WTC11 (cell line): ENCODE measurements around the gene LYL1. TPM values are rescaled to one million over a fixed set of nuclear protein-coding genes. Genes with fewer than 3 reads are reported as not detected.
A peak's percentile ranks its signal among the peaks of the same experiment; 100 is the strongest.

Experiments
- ATAC-seq: fragments of 200-7000 bp; cut with Tn5 transposase; 2 replicates; pipeline ENCODE4 v1.10.0; 2021; ENCODE audit warnings: mild to moderate bottlenecking, moderate library complexity
- CTCF ChIA-PET: fragments of 300-600 bp; sonication (Branson Sonifier 250); formaldehyde crosslinking; loops from one replicate; lab custom pipeline; 2021; ENCODE audit warnings: antibody characterized with exemption; lab: Charles Lee
- POLR2A ChIA-PET: fragments of 350-600 bp; sonication (Branson Sonifier 250); formaldehyde crosslinking; loops from one replicate; lab custom pipeline; 2021; ENCODE audit warnings: antibody characterized with exemption; lab: Charles Lee
- DNase-seq: peaks from one replicate; pipeline ENCODE4 v3.0.0; 2021; ENCODE audit warnings: low spot score
- H3K27ac Mint-ChIP-seq: 2 replicates; pipeline ENCODE4 v1.8.0; 2021; ENCODE audit warnings: mixed read lengths
- H3K27me3 Mint-ChIP-seq: 2 replicates; pipeline ENCODE4 v1.8.0; 2021; ENCODE audit warnings: low read depth, mild to moderate bottlenecking, moderate library complexity, mixed read lengths
- H3K36me3 Mint-ChIP-seq: 2 replicates; pipeline ENCODE4 v1.8.0; 2021; ENCODE audit warnings: mixed read lengths
- H3K4me1 Mint-ChIP-seq: 2 replicates; pipeline ENCODE4 v1.8.0; 2022; ENCODE audit warnings: mixed read lengths
- H3K4me3 Mint-ChIP-seq: 2 replicates; pipeline ENCODE4 v1.8.0; 2021; ENCODE audit warnings: mild to moderate bottlenecking, moderate library complexity, mixed read lengths
- H3K9me3 Mint-ChIP-seq: 2 replicates; pipeline ENCODE4 v1.8.0; 2021; ENCODE audit warnings: mixed read lengths
- ATF1 ChIP-seq: sonication (generic); formaldehyde crosslinking; IDR thresholded peaks from 2 replicates; pipeline ENCODE4 v1.8.1; 2023; ENCODE audit warnings: mild to moderate bottlenecking, moderate library complexity, missing genetic modification reagents
- CREB1 ChIP-seq: sonication (generic); formaldehyde crosslinking; IDR thresholded peaks from 2 replicates; pipeline ENCODE4 v1.8.0; 2023; ENCODE audit warnings: mild to moderate bottlenecking, missing genetic modification reagents
- EMX1 ChIP-seq: fragments of 250-450 bp; sonication (Bioruptor Pico); IDR thresholded peaks from 2 replicates; pipeline ENCODE4 v1.8.0; 2021; ENCODE audit warnings: mild to moderate bottlenecking
- GABPB1 ChIP-seq: sonication (generic); formaldehyde crosslinking; IDR thresholded peaks from 2 replicates; pipeline ENCODE4 v1.8.1; 2023; ENCODE audit warnings: mild to moderate bottlenecking, missing genetic modification reagents
- HMGA2 ChIP-seq: fragments of 250-450 bp; sonication (Bioruptor Pico); IDR thresholded peaks from 2 replicates; pipeline ENCODE4 v1.4.0; 2021; ENCODE audit warnings: mild to moderate bottlenecking, moderate library complexity
- NFYB ChIP-seq: sonication (generic); formaldehyde crosslinking; conservative IDR thresholded peaks from 2 replicates; pipeline ENCODE4 v1.8.0; 2022; ENCODE audit warnings: low read depth, missing genetic modification reagents
- TEAD1 ChIP-seq: sonication (generic); formaldehyde crosslinking; IDR thresholded peaks from 2 replicates; pipeline ENCODE4 v1.8.0; 2022; ENCODE audit warnings: mild to moderate bottlenecking, missing genetic modification reagents
- ZBTB21 ChIP-seq: sonication (generic); formaldehyde crosslinking; IDR thresholded peaks from 2 replicates; pipeline ENCODE4 v1.8.1; 2023; ENCODE audit warnings: mild to moderate bottlenecking, missing genetic modification reagents, borderline replicate concordance
- ZNF219 ChIP-seq: sonication (generic); formaldehyde crosslinking; IDR thresholded peaks from 2 replicates; pipeline ENCODE4 v1.8.0; 2023; ENCODE audit warnings: missing genetic modification reagents, mild to moderate bottlenecking, borderline replicate concordance
- ZNF396 ChIP-seq: fragments of 250-450 bp; sonication (Bioruptor Pico); IDR thresholded peaks from 2 replicates; pipeline ENCODE4 v1.8.0; 2021; ENCODE audit warnings: mild to moderate bottlenecking, moderate library complexity, borderline replicate concordance
- total RNA-seq: library from RNA; stranded (reverse); gene quantifications from 3 replicates; pipeline ENCODE4 v1.2.3, GENCODE V29; 2021
- TF ChIP-seq, protein P1 (sequence below): sonication (generic); formaldehyde crosslinking; IDR thresholded peaks from 2 replicates; pipeline ENCODE4 v1.8.1; 2023; ENCODE audit warnings: mild to moderate bottlenecking, moderate library complexity, missing genetic modification reagents
- TF ChIP-seq, protein P2 (sequence below): fragments of 250-450 bp; sonication (Bioruptor Pico); IDR thresholded peaks from 2 replicates; pipeline ENCODE4 v1.9.0; 2021; ENCODE audit warnings: mild to moderate bottlenecking
- TF ChIP-seq, protein P3 (sequence below): sonication (generic); formaldehyde crosslinking; conservative IDR thresholded peaks from 2 replicates; pipeline ENCODE4 v1.8.1; 2022; ENCODE audit warnings: mild to moderate bottlenecking, missing genetic modification reagents
- TF ChIP-seq, protein P4 (sequence below): sonication (generic); formaldehyde crosslinking; IDR thresholded peaks from 2 replicates; pipeline ENCODE4 v1.8.1; 2023; ENCODE audit warnings: mild to moderate bottlenecking, missing genetic modification reagents, moderate library complexity
- TF ChIP-seq, protein P5 (sequence below): sonication (generic); formaldehyde crosslinking; IDR thresholded peaks from 2 replicates; pipeline ENCODE4 v1.8.0; 2023; ENCODE audit warnings: missing genetic modification reagents, mild to moderate bottlenecking, borderline replicate concordance

The LYL1 gene
- total RNA-seq, 1 experiment from 2014 or later, result 1.2 TPM

DNA sequence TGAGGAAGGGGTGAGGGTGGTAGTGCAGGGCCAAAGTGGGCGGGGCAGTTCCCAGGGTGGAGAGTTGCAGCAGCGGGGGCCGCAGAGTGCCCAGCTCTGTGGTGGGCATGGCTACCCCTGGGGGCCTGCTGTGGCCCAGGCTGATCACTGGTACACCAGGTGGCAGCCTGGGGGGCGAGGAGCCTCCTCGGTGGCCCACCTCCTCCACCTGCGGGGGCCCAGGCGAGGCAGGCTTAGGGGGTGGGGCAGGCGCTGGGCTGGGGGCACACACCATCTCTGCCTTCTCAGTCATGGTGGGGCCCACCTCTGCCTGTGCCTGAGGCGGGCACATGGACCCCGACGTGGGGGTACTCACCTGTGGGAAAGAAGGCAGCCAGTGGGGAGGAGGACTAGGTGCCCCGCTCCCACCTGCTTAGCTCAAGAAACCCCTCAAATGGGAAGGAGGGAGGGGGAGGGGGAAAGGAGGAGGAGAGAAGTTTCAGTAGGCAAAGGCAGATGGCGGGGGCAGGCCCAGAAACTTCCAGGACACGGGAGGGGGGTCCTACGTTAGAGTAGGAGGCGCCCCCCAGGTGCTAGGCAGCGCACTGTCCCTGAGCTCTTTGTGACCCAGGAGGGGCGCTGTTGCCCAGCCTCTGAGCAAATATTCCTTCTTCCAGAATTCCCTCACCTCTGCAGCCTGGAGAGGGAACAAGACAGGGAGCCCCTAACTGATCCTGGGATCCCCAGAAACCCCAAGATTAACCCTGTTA lies 1.6 kb downstream of the LYL1 start (continued):
- TF ChIP-seq HMGA2 (CRISPR knock-in tag) (no peak), ZNF396 (no peak), ZBTB21 (CRISPR knock-in tag) (no peak), ZNF219 (no peak), ATF1 (CRISPR knock-in tag) (no peak), NFYB (no peak), GABPB1 (CRISPR knock-in tag) (no peak), TEAD1 (no peak)
- TF ChIP-seq, protein P1, sequence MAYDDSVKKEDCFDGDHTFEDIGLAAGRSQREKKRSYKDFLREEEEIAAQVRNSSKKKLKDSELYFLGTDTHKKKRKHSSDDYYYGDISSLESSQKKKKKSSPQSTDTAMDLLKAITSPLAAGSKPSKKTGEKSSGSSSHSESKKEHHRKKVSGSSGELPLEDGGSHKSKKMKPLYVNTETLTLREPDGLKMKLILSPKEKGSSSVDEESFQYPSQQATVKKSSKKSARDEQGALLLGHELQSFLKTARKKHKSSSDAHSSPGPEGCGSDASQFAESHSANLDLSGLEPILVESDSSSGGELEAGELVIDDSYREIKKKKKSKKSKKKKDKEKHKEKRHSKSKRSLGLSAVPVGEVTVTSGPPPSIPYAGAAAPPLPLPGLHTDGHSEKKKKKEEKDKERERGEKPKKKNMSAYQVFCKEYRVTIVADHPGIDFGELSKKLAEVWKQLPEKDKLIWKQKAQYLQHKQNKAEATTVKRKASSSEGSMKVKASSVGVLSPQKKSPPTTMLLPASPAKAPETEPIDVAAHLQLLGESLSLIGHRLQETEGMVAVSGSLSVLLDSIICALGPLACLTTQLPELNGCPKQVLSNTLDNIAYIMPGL (CRISPR knock-in tag), result no peak
- TF ChIP-seq, protein P2, sequence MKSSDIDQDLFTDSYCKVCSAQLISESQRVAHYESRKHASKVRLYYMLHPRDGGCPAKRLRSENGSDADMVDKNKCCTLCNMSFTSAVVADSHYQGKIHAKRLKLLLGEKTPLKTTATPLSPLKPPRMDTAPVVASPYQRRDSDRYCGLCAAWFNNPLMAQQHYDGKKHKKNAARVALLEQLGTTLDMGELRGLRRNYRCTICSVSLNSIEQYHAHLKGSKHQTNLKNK, result no peak
- TF ChIP-seq, protein P3, sequence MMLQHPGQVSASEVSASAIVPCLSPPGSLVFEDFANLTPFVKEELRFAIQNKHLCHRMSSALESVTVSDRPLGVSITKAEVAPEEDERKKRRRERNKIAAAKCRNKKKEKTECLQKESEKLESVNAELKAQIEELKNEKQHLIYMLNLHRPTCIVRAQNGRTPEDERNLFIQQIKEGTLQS (CRISPR knock-in tag), result no peak
- TF ChIP-seq, protein P4, sequence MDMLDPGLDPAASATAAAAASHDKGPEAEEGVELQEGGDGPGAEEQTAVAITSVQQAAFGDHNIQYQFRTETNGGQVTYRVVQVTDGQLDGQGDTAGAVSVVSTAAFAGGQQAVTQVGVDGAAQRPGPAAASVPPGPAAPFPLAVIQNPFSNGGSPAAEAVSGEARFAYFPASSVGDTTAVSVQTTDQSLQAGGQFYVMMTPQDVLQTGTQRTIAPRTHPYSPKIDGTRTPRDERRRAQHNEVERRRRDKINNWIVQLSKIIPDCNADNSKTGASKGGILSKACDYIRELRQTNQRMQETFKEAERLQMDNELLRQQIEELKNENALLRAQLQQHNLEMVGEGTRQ, result no peak
- TF ChIP-seq, protein P5, sequence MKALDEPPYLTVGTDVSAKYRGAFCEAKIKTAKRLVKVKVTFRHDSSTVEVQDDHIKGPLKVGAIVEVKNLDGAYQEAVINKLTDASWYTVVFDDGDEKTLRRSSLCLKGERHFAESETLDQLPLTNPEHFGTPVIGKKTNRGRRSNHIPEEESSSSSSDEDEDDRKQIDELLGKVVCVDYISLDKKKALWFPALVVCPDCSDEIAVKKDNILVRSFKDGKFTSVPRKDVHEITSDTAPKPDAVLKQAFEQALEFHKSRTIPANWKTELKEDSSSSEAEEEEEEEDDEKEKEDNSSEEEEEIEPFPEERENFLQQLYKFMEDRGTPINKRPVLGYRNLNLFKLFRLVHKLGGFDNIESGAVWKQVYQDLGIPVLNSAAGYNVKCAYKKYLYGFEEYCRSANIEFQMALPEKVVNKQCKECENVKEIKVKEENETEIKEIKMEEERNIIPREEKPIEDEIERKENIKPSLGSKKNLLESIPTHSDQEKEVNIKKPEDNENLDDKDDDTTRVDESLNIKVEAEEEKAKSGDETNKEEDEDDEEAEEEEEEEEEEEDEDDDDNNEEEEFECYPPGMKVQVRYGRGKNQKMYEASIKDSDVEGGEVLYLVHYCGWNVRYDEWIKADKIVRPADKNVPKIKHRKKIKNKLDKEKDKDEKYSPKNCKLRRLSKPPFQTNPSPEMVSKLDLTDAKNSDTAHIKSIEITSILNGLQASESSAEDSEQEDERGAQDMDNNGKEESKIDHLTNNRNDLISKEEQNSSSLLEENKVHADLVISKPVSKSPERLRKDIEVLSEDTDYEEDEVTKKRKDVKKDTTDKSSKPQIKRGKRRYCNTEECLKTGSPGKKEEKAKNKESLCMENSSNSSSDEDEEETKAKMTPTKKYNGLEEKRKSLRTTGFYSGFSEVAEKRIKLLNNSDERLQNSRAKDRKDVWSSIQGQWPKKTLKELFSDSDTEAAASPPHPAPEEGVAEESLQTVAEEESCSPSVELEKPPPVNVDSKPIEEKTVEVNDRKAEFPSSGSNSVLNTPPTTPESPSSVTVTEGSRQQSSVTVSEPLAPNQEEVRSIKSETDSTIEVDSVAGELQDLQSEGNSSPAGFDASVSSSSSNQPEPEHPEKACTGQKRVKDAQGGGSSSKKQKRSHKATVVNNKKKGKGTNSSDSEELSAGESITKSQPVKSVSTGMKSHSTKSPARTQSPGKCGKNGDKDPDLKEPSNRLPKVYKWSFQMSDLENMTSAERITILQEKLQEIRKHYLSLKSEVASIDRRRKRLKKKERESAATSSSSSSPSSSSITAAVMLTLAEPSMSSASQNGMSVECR (CRISPR knock-in tag), result no peak

DNA sequence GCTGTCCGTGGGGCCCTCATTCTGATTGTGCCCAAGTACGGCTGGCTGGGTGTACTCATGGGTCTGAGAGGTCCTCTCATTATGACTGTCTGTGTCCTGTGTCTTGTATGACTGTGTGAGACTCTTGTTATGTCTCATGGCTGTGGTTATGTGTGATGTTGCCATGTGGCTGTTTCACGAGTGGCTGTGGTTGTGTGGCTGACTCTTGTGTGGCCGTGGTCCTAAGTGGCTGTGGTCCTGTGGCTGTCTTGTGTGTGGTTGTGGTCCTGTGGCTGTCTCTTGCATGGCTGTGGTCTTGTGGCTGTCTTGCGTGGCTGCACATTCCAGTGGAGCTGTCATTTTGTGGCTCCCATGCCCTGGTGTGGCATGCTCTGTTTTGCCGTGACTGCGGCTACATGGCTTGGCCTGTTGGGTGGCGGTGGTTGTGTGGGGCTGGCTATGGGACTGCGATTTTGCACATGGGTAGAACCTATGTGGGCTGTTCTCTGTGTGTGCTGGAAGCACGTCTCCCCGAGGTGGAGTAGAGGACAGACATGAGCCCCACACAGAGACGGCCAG lies 2.5 kb downstream of the LYL1 start:
- no peak for DNase-seq
- peaks cover 69% of the 10 kb centered on the region for H3K27me3 Mint-ChIP-seq
- ATAC-seq, result no peak
- H3K27ac Mint-ChIP-seq, result no peak overlapping the region
- peak overlapping the region; percentile 20; the same call in 1 of the 2 replicates for H3K4me3 Mint-ChIP-seq
- H3K36me3 Mint-ChIP-seq, result no peaks in the 10 kb centered on the region
- no peaks in the 10 kb centered on the region for H3K9me3 Mint-ChIP-seq
- TF ChIP-seq EMX1 (no peak), CREB1 (CRISPR knock-in tag) (0 out of 2 replicates have a peak, but pooled peaks have one; percentile 22)
- TF ChIP-seq, protein P4, result no peak
- TF ChIP-seq, all 79 proteins: peak for 1
- H3K4me1 Mint-ChIP-seq, result peaks cover 17% of the 10 kb centered on the region
- POLR2A ChIA-PET, result interaction anchor here (1.0 kb wide), 1 partner anchor 52 kb away, joined by 4 read pairs; no protein-coding TSS in a partner anchor
- CTCF ChIA-PET, result interaction anchor here (0.9 to 3.9 kb wide), 10 partner anchors 8 to 135 kb away, joined by 3 to 36 read pairs (median 6); no protein-coding TSS in a partner anchor
